Measurements from ENCODE around the gene ADGRL3. TPM values are rescaled to one million over a fixed set of nuclear protein-coding genes. Genes with fewer than 3 reads are reported as not detected.

Gene ADGRL3
- total RNA-seq, 1 experiment from 2014 or later = not detected

- H4K20me1 ChIP-seq (ENCODE audit: insufficient read depth, low read depth, low read length) = no peaks in the 10 kb centered on the region
- H3K27me3 ChIP-seq (ENCODE audit: low read length) = no peaks in the 10 kb centered on the region
- H2AFZ ChIP-seq (ENCODE audit: low read length) = no peak overlapping the region
- H3K9ac ChIP-seq (ENCODE audit: low read length) = no peak overlapping the region
- H3K27ac ChIP-seq (ENCODE audit: low read length) = no peak overlapping the region
- H3K4me2 ChIP-seq (ENCODE audit: low read depth, low read length, poor library complexity, severe bottlenecking) = no peak overlapping the region
- no peaks in the 10 kb centered on the region for H3K36me3 ChIP-seq (ENCODE audit: insufficient read depth, low read length)
- H3K4me1 ChIP-seq (ENCODE audit: low read length) = no peaks in the 10 kb centered on the region
- H3K9me3 ChIP-seq (ENCODE audit: low read length) = peaks cover 24% of the 10 kb centered on the region; the same call in 1 of the 2 replicates
- no peak for DNase-seq
- no peaks in the 10 kb centered on the region for H3K9me2 ChIP-seq (replicated peaks; ENCODE audit: insufficient read depth, low read length)
- no peak overlapping the region for H3K4me3 ChIP-seq (ENCODE audit: low read length)
- H3K79me2 ChIP-seq (ENCODE audit: low read length) = no peaks in the 10 kb centered on the region
These were observed 723.1 kb downstream of the ADGRL3 start for GRCh38 chr4:61923179-61923578.

DNA sequence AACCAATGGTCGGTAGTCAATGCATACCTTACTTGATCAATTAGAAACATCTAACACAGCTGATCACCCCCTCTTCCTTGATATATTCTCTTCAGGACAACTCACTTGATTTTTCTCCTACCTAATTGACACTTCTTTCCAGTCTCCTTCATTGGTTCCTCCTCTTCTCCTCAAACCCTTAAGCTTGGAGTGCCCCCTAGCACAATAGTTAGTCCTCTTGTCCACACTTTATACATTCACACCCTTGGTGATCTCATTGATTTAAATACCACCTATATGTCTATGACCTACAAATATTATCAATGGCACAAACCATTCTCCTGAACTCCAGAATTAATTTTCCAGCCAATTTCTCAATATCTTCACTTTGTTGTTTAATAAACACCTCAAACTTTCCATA lies 724.0 kb downstream of the ADGRL3 start:
- Histone ChIP-seq H3K36me3 (ENCODE audit: insufficient read depth, low read length) (no peaks in the 10 kb centered on the region), H3K27ac (ENCODE audit: low read length) (no peak overlapping the region), H3K9me2 (replicated peaks; ENCODE audit: insufficient read depth, low read length) (no peaks in the 10 kb centered on the region), H4K20me1 (ENCODE audit: insufficient read depth, low read depth, low read length) (no peaks in the 10 kb centered on the region), H3K4me3 (ENCODE audit: low read length) (no peak overlapping the region), H3K4me2 (ENCODE audit: low read depth, low read length, poor library complexity, severe bottlenecking) (no peak overlapping the region), H3K27me3 (ENCODE audit: low read length) (no peaks in the 10 kb centered on the region), H3K9ac (ENCODE audit: low read length) (no peak overlapping the region), H3K9me3 (ENCODE audit: low read length) (peaks cover 29% of the 10 kb centered on the region), H3K79me2 (ENCODE audit: low read length) (no peaks in the 10 kb centered on the region), H2AFZ (ENCODE audit: low read length) (no peak overlapping the region), H3K4me1 (ENCODE audit: low read length) (no peaks in the 10 kb centered on the region)
- no peak for DNase-seq

DNA sequence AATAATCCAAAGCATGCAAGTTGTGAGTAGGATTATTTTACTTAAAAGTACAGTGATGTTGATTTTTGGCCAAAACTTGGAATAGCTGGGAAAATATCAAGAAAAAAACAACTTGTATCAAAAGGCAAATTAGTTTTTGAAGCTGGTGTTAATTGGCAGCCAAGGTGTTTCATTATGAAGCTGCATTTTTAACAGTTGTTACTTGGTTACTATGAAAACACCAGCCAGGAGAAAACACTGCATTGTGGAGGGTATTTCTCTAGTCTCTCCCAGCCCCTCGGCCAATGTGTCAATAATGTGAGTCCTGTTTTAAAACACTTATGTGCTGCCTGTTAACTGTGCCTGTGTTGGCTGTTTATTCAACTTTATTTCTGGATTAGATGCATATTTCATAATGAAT lies 733.4 kb downstream of the ADGRL3 start:
- no peak overlapping the region for H3K27ac ChIP-seq (ENCODE audit: low read length)
- H3K9ac ChIP-seq (ENCODE audit: low read length) = no peak overlapping the region
- DNase-seq = no peak
- H3K9me3 ChIP-seq (ENCODE audit: low read length) = peaks cover 22% of the 10 kb centered on the region
- H2AFZ ChIP-seq (ENCODE audit: low read length) = no peak overlapping the region
- no peaks in the 10 kb centered on the region for H3K79me2 ChIP-seq (ENCODE audit: low read length)
- no peaks in the 10 kb centered on the region for H3K4me1 ChIP-seq (ENCODE audit: low read length)
- no peaks in the 10 kb centered on the region for H3K9me2 ChIP-seq (replicated peaks; ENCODE audit: insufficient read depth, low read length)
- H3K4me2 ChIP-seq (ENCODE audit: low read depth, low read length, poor library complexity, severe bottlenecking) = no peak overlapping the region
- H4K20me1 ChIP-seq (ENCODE audit: insufficient read depth, low read depth, low read length) = no peaks in the 10 kb centered on the region
- no peak overlapping the region for H3K4me3 ChIP-seq (ENCODE audit: low read length)
- no peaks in the 10 kb centered on the region for H3K36me3 ChIP-seq (ENCODE audit: insufficient read depth, low read length)
- H3K27me3 ChIP-seq (ENCODE audit: low read length) = no peaks in the 10 kb centered on the region

DNA sequence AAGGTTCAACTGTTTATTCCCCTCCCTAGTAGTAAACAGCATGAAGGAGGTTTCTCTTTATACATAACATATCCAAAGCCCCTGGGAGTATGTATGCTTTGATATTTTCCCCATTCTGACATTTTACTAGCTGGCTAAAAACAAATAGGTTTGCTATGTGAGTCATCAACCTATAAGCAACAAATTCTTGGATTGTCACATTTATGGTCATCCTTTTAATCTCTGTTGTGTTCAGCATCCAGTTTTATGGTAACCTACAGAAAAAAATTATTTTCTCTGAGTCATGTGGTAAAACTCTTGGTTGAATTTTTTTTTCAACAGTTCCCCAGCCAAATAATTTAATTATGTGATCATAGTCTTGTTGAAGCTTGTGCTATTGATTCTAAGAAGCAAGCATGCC lies 734.1 kb downstream of the ADGRL3 start:
- no peaks in the 10 kb centered on the region for H3K4me1 ChIP-seq (ENCODE audit: low read length)
- no peak overlapping the region for H3K4me2 ChIP-seq (ENCODE audit: low read depth, low read length, poor library complexity, severe bottlenecking)
- H4K20me1 ChIP-seq (ENCODE audit: insufficient read depth, low read depth, low read length) = no peaks in the 10 kb centered on the region
- peaks cover 20% of the 10 kb centered on the region for H3K9me3 ChIP-seq (ENCODE audit: low read length)
- no peak overlapping the region for H3K9ac ChIP-seq (ENCODE audit: low read length)
- H3K9me2 ChIP-seq (replicated peaks; ENCODE audit: insufficient read depth, low read length) = no peaks in the 10 kb centered on the region
- no peak overlapping the region for H3K4me3 ChIP-seq (ENCODE audit: low read length)
- H3K79me2 ChIP-seq (ENCODE audit: low read length) = no peaks in the 10 kb centered on the region
- no peak overlapping the region for H2AFZ ChIP-seq (ENCODE audit: low read length)
- no peak overlapping the region for H3K27ac ChIP-seq (ENCODE audit: low read length)
- H3K27me3 ChIP-seq (ENCODE audit: low read length) = no peaks in the 10 kb centered on the region
- DNase-seq = no peak
- no peaks in the 10 kb centered on the region for H3K36me3 ChIP-seq (ENCODE audit: insufficient read depth, low read length)

- Histone ChIP-seq H4K20me1 (ENCODE audit: insufficient read depth, low read depth, low read length) (no peaks in the 10 kb centered on the region), H2AFZ (ENCODE audit: low read length) (no peak overlapping the region), H3K27me3 (ENCODE audit: low read length) (no peaks in the 10 kb centered on the region), H3K9me2 (replicated peaks; ENCODE audit: insufficient read depth, low read length) (no peaks in the 10 kb centered on the region), H3K4me1 (ENCODE audit: low read length) (no peaks in the 10 kb centered on the region), H3K4me2 (ENCODE audit: low read depth, low read length, poor library complexity, severe bottlenecking) (no peak overlapping the region), H3K27ac (ENCODE audit: low read length) (no peak overlapping the region), H3K9ac (ENCODE audit: low read length) (no peak overlapping the region), H3K9me3 (ENCODE audit: low read length) (peaks cover 11% of the 10 kb centered on the region), H3K79me2 (ENCODE audit: low read length) (no peaks in the 10 kb centered on the region), H3K36me3 (ENCODE audit: insufficient read depth, low read length) (no peaks in the 10 kb centered on the region), H3K4me3 (ENCODE audit: low read length) (no peak overlapping the region)
- DNase-seq = no peak
These were observed 738.2 kb downstream of the ADGRL3 start for GRCh38 chr4:61938250-61938846.

GRCh38 chr4:61950625-61951024 lies 750.5 kb downstream of the ADGRL3 start:
- Histone ChIP-seq H4K20me1 (ENCODE audit: insufficient read depth, low read depth, low read length) (no peaks in the 10 kb centered on the region), H3K4me1 (ENCODE audit: low read length) (no peaks in the 10 kb centered on the region), H3K9ac (ENCODE audit: low read length) (no peak overlapping the region), H3K9me2 (replicated peaks; ENCODE audit: insufficient read depth, low read length) (no peaks in the 10 kb centered on the region), H3K9me3 (ENCODE audit: low read length) (peaks cover 34% of the 10 kb centered on the region), H3K36me3 (ENCODE audit: insufficient read depth, low read length) (no peaks in the 10 kb centered on the region), H3K79me2 (ENCODE audit: low read length) (no peaks in the 10 kb centered on the region), H3K4me3 (ENCODE audit: low read length) (no peak overlapping the region), H3K4me2 (ENCODE audit: low read depth, low read length, poor library complexity, severe bottlenecking) (no peak overlapping the region), H3K27ac (ENCODE audit: low read length) (no peak overlapping the region), H3K27me3 (ENCODE audit: low read length) (no peaks in the 10 kb centered on the region), H2AFZ (ENCODE audit: low read length) (no peak overlapping the region)
- no peak for DNase-seq

- Histone ChIP-seq H3K4me1 (ENCODE audit: low read length) (no peaks in the 10 kb centered on the region), H3K9me2 (replicated peaks; ENCODE audit: insufficient read depth, low read length) (no peaks in the 10 kb centered on the region), H3K27me3 (ENCODE audit: low read length) (no peaks in the 10 kb centered on the region), H3K79me2 (ENCODE audit: low read length) (no peaks in the 10 kb centered on the region), H3K27ac (ENCODE audit: low read length) (no peak overlapping the region), H3K4me2 (ENCODE audit: low read depth, low read length, poor library complexity, severe bottlenecking) (no peak overlapping the region), H4K20me1 (ENCODE audit: insufficient read depth, low read depth, low read length) (no peaks in the 10 kb centered on the region), H3K36me3 (ENCODE audit: insufficient read depth, low read length) (no peaks in the 10 kb centered on the region), H3K9me3 (ENCODE audit: low read length) (peaks cover 20% of the 10 kb centered on the region), H2AFZ (ENCODE audit: low read length) (no peak overlapping the region), H3K9ac (ENCODE audit: low read length) (no peak overlapping the region), H3K4me3 (ENCODE audit: low read length) (no peak overlapping the region)
- no peak for DNase-seq
These were observed 753.3 kb downstream of the ADGRL3 start for GRCh38 chr4:61953386-61953785.

DNA sequence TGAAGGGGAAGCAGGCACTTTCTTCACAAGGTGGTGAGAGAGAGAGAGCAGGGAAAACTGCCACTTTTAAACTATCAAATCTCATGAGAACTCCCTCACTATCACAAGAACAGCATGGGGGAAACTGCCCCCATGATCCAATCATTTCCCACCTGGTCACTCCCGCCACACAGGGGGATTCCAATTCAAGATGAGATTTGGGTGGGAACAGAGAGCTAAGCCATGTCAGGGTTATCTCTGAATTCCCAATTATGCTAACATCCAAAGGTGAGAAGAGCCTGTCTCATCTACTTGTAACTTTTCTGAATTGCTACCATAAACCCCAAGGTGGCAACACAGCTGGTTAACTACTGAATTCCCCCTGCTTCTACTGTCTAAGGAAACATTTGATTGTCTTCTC lies 758.5 kb downstream of the ADGRL3 start:
- Histone ChIP-seq H3K79me2 (ENCODE audit: low read length) (no peaks in the 10 kb centered on the region), H3K9ac (ENCODE audit: low read length) (no peak overlapping the region), H3K27me3 (ENCODE audit: low read length) (no peaks in the 10 kb centered on the region), H4K20me1 (ENCODE audit: insufficient read depth, low read depth, low read length) (no peaks in the 10 kb centered on the region), H3K36me3 (ENCODE audit: insufficient read depth, low read length) (no peaks in the 10 kb centered on the region), H3K4me3 (ENCODE audit: low read length) (no peak overlapping the region), H3K9me3 (ENCODE audit: low read length) (peaks cover 25% of the 10 kb centered on the region), H3K27ac (ENCODE audit: low read length) (no peak overlapping the region), H3K4me2 (ENCODE audit: low read depth, low read length, poor library complexity, severe bottlenecking) (no peak overlapping the region), H3K4me1 (ENCODE audit: low read length) (no peaks in the 10 kb centered on the region), H3K9me2 (replicated peaks; ENCODE audit: insufficient read depth, low read length) (no peaks in the 10 kb centered on the region), H2AFZ (ENCODE audit: low read length) (no peak overlapping the region)
- no peak for DNase-seq

- H3K27ac ChIP-seq (ENCODE audit: low read length) = no peak overlapping the region
- H3K27me3 ChIP-seq (ENCODE audit: low read length) = no peaks in the 10 kb centered on the region
- no peak for DNase-seq
These were observed 759.0 kb downstream of the ADGRL3 start for GRCh38 chr4:61959087-61959486.

More at GRCh38 chr4:61959087-61959486, 759.0 kb downstream of the ADGRL3 start:
- Histone ChIP-seq H3K9ac (ENCODE audit: low read length) (no peak overlapping the region), H3K9me3 (ENCODE audit: low read length) (peaks cover 27% of the 10 kb centered on the region), H3K9me2 (replicated peaks; ENCODE audit: insufficient read depth, low read length) (no peaks in the 10 kb centered on the region), H3K79me2 (ENCODE audit: low read length) (no peaks in the 10 kb centered on the region), H3K4me1 (ENCODE audit: low read length) (no peaks in the 10 kb centered on the region), H2AFZ (ENCODE audit: low read length) (no peak overlapping the region), H3K4me2 (ENCODE audit: low read depth, low read length, poor library complexity, severe bottlenecking) (no peak overlapping the region), H4K20me1 (ENCODE audit: insufficient read depth, low read depth, low read length) (no peaks in the 10 kb centered on the region), H3K36me3 (ENCODE audit: insufficient read depth, low read length) (no peaks in the 10 kb centered on the region), H3K4me3 (ENCODE audit: low read length) (no peak overlapping the region)
